WTC11 (cell line): ENCODE results near the gene C16orf90. TPM values are rescaled to one million over a fixed set of nuclear protein-coding genes. Genes with fewer than 3 reads are reported as not detected.
A peak's percentile ranks its signal among the peaks of the same experiment; 100 is the strongest.
"Not testable (repeated sequence)": the region's sequence is repeated elsewhere in the genome, so short reads cannot be mapped to it uniquely, and the experiment has no call there.

ENCODE experiments used
- ATAC-seq: fragments of 200-7000 bp; cut with Tn5 transposase; 2 replicates; pipeline ENCODE4 v1.10.0; 2021; ENCODE audit warnings: mild to moderate bottlenecking, moderate library complexity
- CTCF ChIA-PET: fragments of 300-600 bp; sonication (Branson Sonifier 250); formaldehyde crosslinking; loops from one replicate; lab custom pipeline; 2021; ENCODE audit warnings: antibody characterized with exemption; lab: Charles Lee
- POLR2A ChIA-PET: fragments of 350-600 bp; sonication (Branson Sonifier 250); formaldehyde crosslinking; loops from one replicate; lab custom pipeline; 2021; ENCODE audit warnings: antibody characterized with exemption; lab: Charles Lee
- DNase-seq: peaks from one replicate; pipeline ENCODE4 v3.0.0; 2021; ENCODE audit warnings: low spot score
- H3K27ac Mint-ChIP-seq: 2 replicates; pipeline ENCODE4 v1.8.0; 2021; ENCODE audit warnings: mixed read lengths
- H3K27me3 Mint-ChIP-seq: 2 replicates; pipeline ENCODE4 v1.8.0; 2021; ENCODE audit warnings: low read depth, mild to moderate bottlenecking, moderate library complexity, mixed read lengths
- H3K36me3 Mint-ChIP-seq: 2 replicates; pipeline ENCODE4 v1.8.0; 2021; ENCODE audit warnings: mixed read lengths
- H3K4me1 Mint-ChIP-seq: 2 replicates; pipeline ENCODE4 v1.8.0; 2022; ENCODE audit warnings: mixed read lengths
- H3K4me3 Mint-ChIP-seq: 2 replicates; pipeline ENCODE4 v1.8.0; 2021; ENCODE audit warnings: mild to moderate bottlenecking, moderate library complexity, mixed read lengths
- H3K9me3 Mint-ChIP-seq: 2 replicates; pipeline ENCODE4 v1.8.0; 2021; ENCODE audit warnings: mixed read lengths
- ATF1 ChIP-seq: sonication (generic); formaldehyde crosslinking; IDR thresholded peaks from 2 replicates; pipeline ENCODE4 v1.8.1; 2023; ENCODE audit warnings: mild to moderate bottlenecking, moderate library complexity, missing genetic modification reagents
- CBFB ChIP-seq: sonication (generic); formaldehyde crosslinking; IDR thresholded peaks from 2 replicates; pipeline ENCODE4 v1.8.1; 2022; ENCODE audit warnings: mild to moderate bottlenecking, low read depth, missing genetic modification reagents
- ELF4 ChIP-seq: sonication (generic); formaldehyde crosslinking; IDR thresholded peaks from 2 replicates; pipeline ENCODE4 v1.8.1; 2022; ENCODE audit warnings: low read depth, mild to moderate bottlenecking, moderate library complexity, missing genetic modification reagents
- ETV6 ChIP-seq: sonication (generic); formaldehyde crosslinking; IDR thresholded peaks from 2 replicates; pipeline ENCODE4 v1.8.1; 2022; ENCODE audit warnings: mild to moderate bottlenecking, missing genetic modification reagents
- GRHL2 ChIP-seq: fragments of 250-450 bp; sonication (Bioruptor Pico); IDR thresholded peaks from 2 replicates; pipeline ENCODE4 v1.8.0; 2022; ENCODE audit warnings: mild to moderate bottlenecking, moderate library complexity; ENCODE audit not compliant: insufficient replicate concordance, severe bottlenecking
- NR1H2 ChIP-seq: sonication (generic); formaldehyde crosslinking; IDR thresholded peaks from 2 replicates; pipeline ENCODE4 v1.9.0; 2021; ENCODE audit warnings: mild to moderate bottlenecking, moderate library complexity, missing genetic modification reagents
- RORB ChIP-seq: fragments of 250-450 bp; sonication (Bioruptor Pico); IDR thresholded peaks from 2 replicates; pipeline ENCODE4 v1.9.0; 2021; ENCODE audit warnings: mild to moderate bottlenecking
- SOX15 ChIP-seq: fragments of 250-450 bp; sonication (Bioruptor Pico); IDR thresholded peaks from 2 replicates; pipeline ENCODE4 v1.9.0; 2021; ENCODE audit warnings: mild to moderate bottlenecking
- TCF7 ChIP-seq: sonication (generic); formaldehyde crosslinking; IDR thresholded peaks from 2 replicates; pipeline ENCODE4 v1.8.0; 2022; ENCODE audit warnings: mild to moderate bottlenecking, low read depth, missing genetic modification reagents, moderate library complexity
- ZNF121 ChIP-seq: sonication (generic); formaldehyde crosslinking; IDR thresholded peaks from 2 replicates; pipeline ENCODE4 v1.8.0; 2023; ENCODE audit warnings: missing genetic modification reagents
- ZNF219 ChIP-seq: sonication (generic); formaldehyde crosslinking; IDR thresholded peaks from 2 replicates; pipeline ENCODE4 v1.8.0; 2023; ENCODE audit warnings: missing genetic modification reagents, mild to moderate bottlenecking, borderline replicate concordance
- ZNF232 ChIP-seq: sonication (generic); formaldehyde crosslinking; IDR thresholded peaks from 2 replicates; pipeline ENCODE4 v1.8.0; 2022; ENCODE audit warnings: mild to moderate bottlenecking, missing genetic modification reagents
- ZNF423 ChIP-seq: fragments of 250-450 bp; sonication (Bioruptor Pico); IDR thresholded peaks from 2 replicates; pipeline ENCODE4 v2.1.2; 2022; ENCODE audit warnings: mild to moderate bottlenecking, moderate library complexity
- total RNA-seq: library from RNA; stranded (reverse); gene quantifications from 3 replicates; pipeline ENCODE4 v1.2.3, GENCODE V29; 2021
- TF ChIP-seq, protein P1 (sequence below): sonication (generic); formaldehyde crosslinking; conservative IDR thresholded peaks from 2 replicates; pipeline ENCODE4 v1.8.1; 2023; ENCODE audit warnings: mild to moderate bottlenecking, low read depth, missing genetic modification reagents, moderate library complexity
- TF ChIP-seq, protein P2 (sequence below): sonication (generic); formaldehyde crosslinking; IDR thresholded peaks from 2 replicates; pipeline ENCODE4 v1.8.0; 2022; ENCODE audit warnings: mild to moderate bottlenecking, missing genetic modification reagents
- TF ChIP-seq, protein P3 (sequence below): sonication (generic); formaldehyde crosslinking; IDR thresholded peaks from 2 replicates; pipeline ENCODE4 v1.8.0; 2022; ENCODE audit warnings: mild to moderate bottlenecking, missing genetic modification reagents
- TF ChIP-seq, protein P4 (sequence below): sonication (generic); formaldehyde crosslinking; IDR thresholded peaks from 2 replicates; pipeline ENCODE4 v1.8.1; 2022; ENCODE audit warnings: mild to moderate bottlenecking, missing genetic modification reagents, moderate library complexity, borderline replicate concordance
- TF ChIP-seq, protein P5 (sequence below): fragments of 250-450 bp; sonication (Bioruptor Pico); IDR thresholded peaks from 2 replicates; pipeline ENCODE4 v2.1.2; 2022; ENCODE audit warnings: mild to moderate bottlenecking, moderate library complexity
- TF ChIP-seq, protein P6 (sequence below): sonication (generic); formaldehyde crosslinking; IDR thresholded peaks from 2 replicates; pipeline ENCODE4 v1.8.0; 2022; ENCODE audit warnings: missing genetic modification reagents

C16orf90 gene
- total RNA-seq, 1 experiment from 2014 or later: not detected

DNA sequence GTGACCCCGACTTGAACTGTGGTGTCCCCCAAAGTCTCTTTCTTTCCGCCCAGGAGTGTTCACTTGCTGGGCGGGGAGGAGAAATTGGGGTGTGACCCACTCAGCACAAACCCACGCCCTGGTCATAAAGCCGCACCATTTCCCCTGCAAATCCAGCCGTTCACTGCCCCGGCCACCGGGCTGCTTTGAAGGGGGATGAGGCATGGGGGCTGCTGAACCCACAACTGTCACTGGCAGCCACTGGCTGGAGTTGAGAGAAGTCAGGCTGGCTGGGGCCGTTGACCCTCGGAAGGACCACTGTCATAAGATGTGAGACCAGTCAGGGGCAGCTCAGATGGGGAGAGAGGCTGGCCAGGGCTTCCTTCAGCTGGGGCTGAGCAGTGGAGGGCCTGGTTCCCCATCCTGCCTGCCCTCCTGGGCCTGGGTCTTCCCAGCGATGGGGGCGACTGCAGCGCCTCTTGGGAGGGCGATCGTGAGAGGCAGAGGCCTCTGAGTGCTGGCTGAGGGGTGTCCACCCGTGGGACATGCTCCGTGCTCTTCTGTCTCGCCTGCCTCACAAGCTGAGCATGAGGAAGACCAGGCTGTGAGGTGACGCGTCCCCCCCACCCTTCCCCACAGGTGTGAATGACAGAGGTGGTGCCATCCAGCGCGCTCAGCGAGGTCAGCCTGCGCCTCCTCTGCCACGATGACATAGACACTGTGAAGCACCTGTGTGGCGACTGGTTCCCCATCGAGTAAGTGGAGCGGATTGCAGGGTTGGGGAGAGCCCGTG, 19.5 kb downstream of the C16orf90 start:
- DNase-seq: no peak
- no peaks in the 10 kb centered on the region for H3K9me3 Mint-ChIP-seq
- CTCF ChIA-PET: no interaction called here
- peak overlapping the region; percentile 68; the same call in 1 of the 2 replicates for H3K27ac Mint-ChIP-seq
- TF ChIP-seq, protein P1, sequence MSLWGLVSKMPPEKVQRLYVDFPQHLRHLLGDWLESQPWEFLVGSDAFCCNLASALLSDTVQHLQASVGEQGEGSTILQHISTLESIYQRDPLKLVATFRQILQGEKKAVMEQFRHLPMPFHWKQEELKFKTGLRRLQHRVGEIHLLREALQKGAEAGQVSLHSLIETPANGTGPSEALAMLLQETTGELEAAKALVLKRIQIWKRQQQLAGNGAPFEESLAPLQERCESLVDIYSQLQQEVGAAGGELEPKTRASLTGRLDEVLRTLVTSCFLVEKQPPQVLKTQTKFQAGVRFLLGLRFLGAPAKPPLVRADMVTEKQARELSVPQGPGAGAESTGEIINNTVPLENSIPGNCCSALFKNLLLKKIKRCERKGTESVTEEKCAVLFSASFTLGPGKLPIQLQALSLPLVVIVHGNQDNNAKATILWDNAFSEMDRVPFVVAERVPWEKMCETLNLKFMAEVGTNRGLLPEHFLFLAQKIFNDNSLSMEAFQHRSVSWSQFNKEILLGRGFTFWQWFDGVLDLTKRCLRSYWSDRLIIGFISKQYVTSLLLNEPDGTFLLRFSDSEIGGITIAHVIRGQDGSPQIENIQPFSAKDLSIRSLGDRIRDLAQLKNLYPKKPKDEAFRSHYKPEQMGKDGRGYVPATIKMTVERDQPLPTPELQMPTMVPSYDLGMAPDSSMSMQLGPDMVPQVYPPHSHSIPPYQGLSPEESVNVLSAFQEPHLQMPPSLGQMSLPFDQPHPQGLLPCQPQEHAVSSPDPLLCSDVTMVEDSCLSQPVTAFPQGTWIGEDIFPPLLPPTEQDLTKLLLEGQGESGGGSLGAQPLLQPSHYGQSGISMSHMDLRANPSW (CRISPR knock-in tag): no peak
- no peak for TF ChIP-seq CBFB (CRISPR knock-in tag)
- TF ChIP-seq, all 79 proteins: peak for 0
- H3K36me3 Mint-ChIP-seq: peaks cover 12% of the 10 kb centered on the region
- H3K4me1 Mint-ChIP-seq: peaks cover 2% of the 10 kb centered on the region
- no peak overlapping the region for H3K4me3 Mint-ChIP-seq
- no peak for ATAC-seq
- no peaks in the 10 kb centered on the region for H3K27me3 Mint-ChIP-seq
- POLR2A ChIA-PET: no interaction called here

DNA sequence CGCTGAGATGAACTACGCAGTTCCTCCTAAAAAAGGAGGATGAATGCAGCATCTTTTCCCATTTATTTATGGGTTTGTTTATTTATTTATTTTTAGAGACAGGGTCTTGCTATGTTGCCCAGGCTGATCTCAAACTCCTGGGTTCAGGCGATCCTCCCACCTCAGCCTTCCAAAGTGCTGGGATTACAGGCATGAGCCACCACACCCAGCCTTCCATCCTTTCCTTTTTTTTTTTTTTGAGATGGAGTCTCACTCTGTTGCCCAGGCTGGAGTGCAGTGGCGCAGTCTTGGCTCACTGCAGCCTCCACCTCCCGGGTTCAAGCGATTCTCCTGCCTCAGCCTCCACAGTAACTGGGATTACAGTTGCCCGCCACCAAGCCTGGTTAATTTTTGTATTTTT, 20.4 kb downstream of the C16orf90 start:
- H3K9me3 Mint-ChIP-seq, POLR2A ChIA-PET, ATAC-seq, DNase-seq, H3K27me3 Mint-ChIP-seq, H3K4me3 Mint-ChIP-seq, H3K4me1 Mint-ChIP-seq, CTCF ChIA-PET: not testable (repeated sequence)
- Mint-ChIP-seq H3K36me3 (peaks cover 10% of the 10 kb centered on the region; the same call in 1 of the 2 replicates), H3K27ac (peak overlapping the region; percentile 34; the same call in 1 of the 2 replicates)
- TF ChIP-seq ZNF121 (CRISPR knock-in tag): peak; percentile 28; the same call in 1 of the 2 replicates

DNA sequence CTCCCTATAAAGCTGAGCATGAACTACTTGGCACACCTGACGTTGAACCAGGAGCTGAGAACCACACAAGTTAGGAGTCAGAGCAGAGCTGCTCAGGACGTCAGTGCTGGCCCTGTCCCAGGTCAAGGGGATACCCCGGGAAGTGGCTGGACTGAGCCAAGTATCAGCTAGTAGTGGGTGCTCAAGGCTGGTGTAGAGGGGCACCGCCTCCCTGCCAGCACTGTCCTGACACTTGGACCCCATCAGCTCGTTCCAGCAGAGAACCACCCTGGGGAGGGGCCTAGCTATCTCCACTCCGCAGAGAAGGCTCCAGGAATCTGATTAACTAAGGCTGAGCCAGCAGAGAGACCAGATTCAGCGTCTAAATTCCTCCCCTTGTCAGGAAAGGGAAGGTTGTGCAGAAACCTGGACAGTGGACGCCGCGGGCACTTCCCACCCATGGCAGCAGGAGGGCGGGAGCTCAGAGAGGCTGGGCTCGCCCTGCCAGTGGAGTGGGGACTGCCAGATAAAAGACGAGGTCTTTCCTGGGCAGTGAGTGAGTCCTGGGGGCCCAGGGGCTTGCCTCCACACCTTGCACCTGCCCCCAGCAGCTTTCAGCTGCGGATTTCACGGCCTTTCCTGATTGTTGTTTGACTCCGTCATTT, 21.0 kb downstream of the C16orf90 start:
- ChIA-PET POLR2A (no interaction called here), CTCF (no interaction called here)
- no peak overlapping the region for H3K4me3 Mint-ChIP-seq
- no peaks in the 10 kb centered on the region for H3K9me3 Mint-ChIP-seq
- no peaks in the 10 kb centered on the region for H3K27me3 Mint-ChIP-seq
- DNase-seq (no peak), ATAC-seq (no peak)
- H3K27ac Mint-ChIP-seq: peak overlapping the region; percentile 34; the same call in 1 of the 2 replicates
- peaks cover 4% of the 10 kb centered on the region; the same call in 1 of the 2 replicates for H3K36me3 Mint-ChIP-seq
- H3K4me1 Mint-ChIP-seq: peaks cover 9% of the 10 kb centered on the region; the same call in 1 of the 2 replicates
- no peak for TF ChIP-seq ZNF423 (CRISPR knock-in tag)
- TF ChIP-seq RORB (CRISPR knock-in tag): no peak
- TF ChIP-seq ATF1: no peak
- TF ChIP-seq, protein P2, sequence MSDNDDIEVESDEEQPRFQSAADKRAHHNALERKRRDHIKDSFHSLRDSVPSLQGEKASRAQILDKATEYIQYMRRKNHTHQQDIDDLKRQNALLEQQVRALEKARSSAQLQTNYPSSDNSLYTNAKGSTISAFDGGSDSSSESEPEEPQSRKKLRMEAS (CRISPR knock-in tag): no peak
- TF ChIP-seq, protein P3, sequence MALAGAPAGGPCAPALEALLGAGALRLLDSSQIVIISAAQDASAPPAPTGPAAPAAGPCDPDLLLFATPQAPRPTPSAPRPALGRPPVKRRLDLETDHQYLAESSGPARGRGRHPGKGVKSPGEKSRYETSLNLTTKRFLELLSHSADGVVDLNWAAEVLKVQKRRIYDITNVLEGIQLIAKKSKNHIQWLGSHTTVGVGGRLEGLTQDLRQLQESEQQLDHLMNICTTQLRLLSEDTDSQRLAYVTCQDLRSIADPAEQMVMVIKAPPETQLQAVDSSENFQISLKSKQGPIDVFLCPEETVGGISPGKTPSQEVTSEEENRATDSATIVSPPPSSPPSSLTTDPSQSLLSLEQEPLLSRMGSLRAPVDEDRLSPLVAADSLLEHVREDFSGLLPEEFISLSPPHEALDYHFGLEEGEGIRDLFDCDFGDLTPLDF (CRISPR knock-in tag): no peak
- TF ChIP-seq, protein P4, sequence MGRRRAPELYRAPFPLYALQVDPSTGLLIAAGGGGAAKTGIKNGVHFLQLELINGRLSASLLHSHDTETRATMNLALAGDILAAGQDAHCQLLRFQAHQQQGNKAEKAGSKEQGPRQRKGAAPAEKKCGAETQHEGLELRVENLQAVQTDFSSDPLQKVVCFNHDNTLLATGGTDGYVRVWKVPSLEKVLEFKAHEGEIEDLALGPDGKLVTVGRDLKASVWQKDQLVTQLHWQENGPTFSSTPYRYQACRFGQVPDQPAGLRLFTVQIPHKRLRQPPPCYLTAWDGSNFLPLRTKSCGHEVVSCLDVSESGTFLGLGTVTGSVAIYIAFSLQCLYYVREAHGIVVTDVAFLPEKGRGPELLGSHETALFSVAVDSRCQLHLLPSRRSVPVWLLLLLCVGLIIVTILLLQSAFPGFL (CRISPR knock-in tag): no peak
- TF ChIP-seq, protein P5, sequence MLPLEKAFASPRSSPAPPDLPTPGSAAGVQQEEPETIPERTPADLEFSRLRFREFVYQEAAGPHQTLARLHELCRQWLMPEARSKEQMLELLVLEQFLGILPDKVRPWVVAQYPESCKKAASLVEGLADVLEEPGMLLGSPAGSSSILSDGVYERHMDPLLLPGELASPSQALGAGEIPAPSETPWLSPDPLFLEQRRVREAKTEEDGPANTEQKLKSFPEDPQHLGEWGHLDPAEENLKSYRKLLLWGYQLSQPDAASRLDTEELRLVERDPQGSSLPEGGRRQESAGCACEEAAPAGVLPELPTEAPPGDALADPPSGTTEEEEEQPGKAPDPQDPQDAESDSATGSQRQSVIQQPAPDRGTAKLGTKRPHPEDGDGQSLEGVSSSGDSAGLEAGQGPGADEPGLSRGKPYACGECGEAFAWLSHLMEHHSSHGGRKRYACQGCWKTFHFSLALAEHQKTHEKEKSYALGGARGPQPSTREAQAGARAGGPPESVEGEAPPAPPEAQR (CRISPR knock-in tag): no peak
- TF ChIP-seq GRHL2 (CRISPR knock-in tag): no peak
- TF ChIP-seq, protein P6, sequence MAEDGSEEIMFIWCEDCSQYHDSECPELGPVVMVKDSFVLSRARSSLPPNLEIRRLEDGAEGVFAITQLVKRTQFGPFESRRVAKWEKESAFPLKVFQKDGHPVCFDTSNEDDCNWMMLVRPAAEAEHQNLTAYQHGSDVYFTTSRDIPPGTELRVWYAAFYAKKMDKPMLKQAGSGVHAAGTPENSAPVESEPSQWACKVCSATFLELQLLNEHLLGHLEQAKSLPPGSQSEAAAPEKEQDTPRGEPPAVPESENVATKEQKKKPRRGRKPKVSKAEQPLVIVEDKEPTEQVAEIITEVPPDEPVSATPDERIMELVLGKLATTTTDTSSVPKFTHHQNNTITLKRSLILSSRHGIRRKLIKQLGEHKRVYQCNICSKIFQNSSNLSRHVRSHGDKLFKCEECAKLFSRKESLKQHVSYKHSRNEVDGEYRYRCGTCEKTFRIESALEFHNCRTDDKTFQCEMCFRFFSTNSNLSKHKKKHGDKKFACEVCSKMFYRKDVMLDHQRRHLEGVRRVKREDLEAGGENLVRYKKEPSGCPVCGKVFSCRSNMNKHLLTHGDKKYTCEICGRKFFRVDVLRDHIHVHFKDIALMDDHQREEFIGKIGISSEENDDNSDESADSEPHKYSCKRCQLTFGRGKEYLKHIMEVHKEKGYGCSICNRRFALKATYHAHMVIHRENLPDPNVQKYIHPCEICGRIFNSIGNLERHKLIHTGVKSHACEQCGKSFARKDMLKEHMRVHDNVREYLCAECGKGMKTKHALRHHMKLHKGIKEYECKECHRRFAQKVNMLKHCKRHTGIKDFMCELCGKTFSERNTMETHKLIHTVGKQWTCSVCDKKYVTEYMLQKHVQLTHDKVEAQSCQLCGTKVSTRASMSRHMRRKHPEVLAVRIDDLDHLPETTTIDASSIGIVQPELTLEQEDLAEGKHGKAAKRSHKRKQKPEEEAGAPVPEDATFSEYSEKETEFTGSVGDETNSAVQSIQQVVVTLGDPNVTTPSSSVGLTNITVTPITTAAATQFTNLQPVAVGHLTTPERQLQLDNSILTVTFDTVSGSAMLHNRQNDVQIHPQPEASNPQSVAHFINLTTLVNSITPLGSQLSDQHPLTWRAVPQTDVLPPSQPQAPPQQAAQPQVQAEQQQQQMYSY: no peak
- no peak for TF ChIP-seq ZNF232 (CRISPR knock-in tag)
- TF ChIP-seq NR1H2 (CRISPR knock-in tag): no peak
- TF ChIP-seq ZNF219 (CRISPR knock-in tag): no peak
- TF ChIP-seq SOX15 (CRISPR knock-in tag): no peak
- no peak for TF ChIP-seq ETV6 (CRISPR knock-in tag)
- TF ChIP-seq TCF7 (CRISPR knock-in tag): no peak
- TF ChIP-seq ELF4 (CRISPR knock-in tag): no peak
